GM18498 (cell line): Measurements from ENCODE around the gene SNX7.

Experiments used
- ATAC-seq: cut with Tn5 transposase; IDR thresholded peaks from one replicate; pipeline ENCODE4 v1.9.1; 2021; ENCODE audit warnings: mild to moderate bottlenecking, moderate library complexity; ENCODE audit not compliant: unreplicated experiment

The SNX7 gene

GRCh38 chr1:98693385-98693784 is 31.9 kb downstream of the SNX7 start:
- no peak for ATAC-seq

- ATAC-seq, result no peak
Measured at GRCh38 chr1:98696077-98696476, 34.6 kb downstream of the SNX7 start.

- no peak for ATAC-seq
Measured at GRCh38 chr1:98697781-98698180, 36.3 kb downstream of the SNX7 start.

- no peak for ATAC-seq
Measured at GRCh38 chr1:98698625-98699024, 37.1 kb downstream of the SNX7 start.

GRCh38 chr1:98700228-98700627 is 38.7 kb downstream of the SNX7 start:
- ATAC-seq, result no peak

- no peak for ATAC-seq
Measured at GRCh38 chr1:98702976-98703375, 41.5 kb downstream of the SNX7 start.

- no peak for ATAC-seq
Measured at GRCh38 chr1:98704474-98704873, 43.0 kb downstream of the SNX7 start.

- ATAC-seq, result no peak
Measured at GRCh38 chr1:98704971-98705370, 43.5 kb downstream of the SNX7 start.

- ATAC-seq, result no peak
Measured at GRCh38 chr1:98705591-98705990, 44.1 kb downstream of the SNX7 start.

GRCh38 chr1:98706173-98706843 is 44.8 kb downstream of the SNX7 start:
- no peak for ATAC-seq

GRCh38 chr1:98707556-98707955 is 46.0 kb downstream of the SNX7 start:
- ATAC-seq, result no peak

- ATAC-seq, result no peak
Measured at GRCh38 chr1:98709906-98710305, 48.4 kb downstream of the SNX7 start.

- ATAC-seq, result no peak
Measured at GRCh38 chr1:98723574-98723973, 62.1 kb downstream of the SNX7 start.

- no peak for ATAC-seq
Measured at GRCh38 chr1:98732985-98733781, 71.7 kb downstream of the SNX7 start.

- no peak for ATAC-seq
Measured at GRCh38 chr1:98733782-98734112, 72.2 kb downstream of the SNX7 start.

GRCh38 chr1:98735756-98736155 is 74.2 kb downstream of the SNX7 start:
- ATAC-seq, result no peak

GRCh38 chr1:98737835-98738234 is 76.3 kb downstream of the SNX7 start:
- no peak for ATAC-seq

GRCh38 chr1:98739762-98740161 is 78.2 kb downstream of the SNX7 start:
- no peak for ATAC-seq

- ATAC-seq, result no peak
Measured at GRCh38 chr1:98741164-98741563, 79.6 kb downstream of the SNX7 start.

- ATAC-seq, result no peak
Measured at GRCh38 chr1:98749152-98749756, 87.7 kb downstream of the SNX7 start.

GRCh38 chr1:98754176-98754575 is 92.7 kb downstream of the SNX7 start:
- ATAC-seq, result no peak

- ATAC-seq, result no peak
Measured at GRCh38 chr1:98761219-98761865, 99.8 kb downstream of the SNX7 start.
